ENCODE measurements around the gene NISCH.

The NISCH gene

GRCh38 chr3:52506266-52506966 lies 51.0 kb downstream of the NISCH start:
- Histone ChIP-seq H3K9ac (ENCODE audit: low read depth, low read length, poor library complexity, severe bottlenecking) (no peak overlapping the region), H3K4me3 (ENCODE audit: low read length, poor library complexity, severe bottlenecking) (no peak overlapping the region), H3K9me3 (ENCODE audit: insufficient read depth, low read depth, low read length) (no peaks in the 10 kb centered on the region), H4K20me1 (ENCODE audit: insufficient read depth, low read length, poor library complexity, severe bottlenecking) (no peaks in the 10 kb centered on the region), H3K9me2 (replicated peaks; ENCODE audit: low read depth, low read length) (no peaks in the 10 kb centered on the region), H2AFZ (ENCODE audit: low read length) (no peak overlapping the region), H3F3A (ENCODE audit: low read depth) (no peaks in the 10 kb centered on the region), H3K27me3 (ENCODE audit: insufficient read depth, low read length, poor library complexity, severe bottlenecking) (no peaks in the 10 kb centered on the region), H3K4me2 (ENCODE audit: low read depth, low read length, poor library complexity, severe bottlenecking) (no peak overlapping the region), H3K36me3 (ENCODE audit: insufficient read depth, low read length) (no peaks in the 10 kb centered on the region), H3K79me2 (ENCODE audit: insufficient read depth, low read length) (no peaks in the 10 kb centered on the region), H3K4me1 (ENCODE audit: insufficient read depth, low read length, poor library complexity, severe bottlenecking) (no peaks in the 10 kb centered on the region)
- no peak for TF ChIP-seq EZH2phosphoT487 (IDR thresholded peaks at IDR 0.05; ENCODE audit: borderline replicate concordance)
- TF ChIP-seq, protein P1, sequence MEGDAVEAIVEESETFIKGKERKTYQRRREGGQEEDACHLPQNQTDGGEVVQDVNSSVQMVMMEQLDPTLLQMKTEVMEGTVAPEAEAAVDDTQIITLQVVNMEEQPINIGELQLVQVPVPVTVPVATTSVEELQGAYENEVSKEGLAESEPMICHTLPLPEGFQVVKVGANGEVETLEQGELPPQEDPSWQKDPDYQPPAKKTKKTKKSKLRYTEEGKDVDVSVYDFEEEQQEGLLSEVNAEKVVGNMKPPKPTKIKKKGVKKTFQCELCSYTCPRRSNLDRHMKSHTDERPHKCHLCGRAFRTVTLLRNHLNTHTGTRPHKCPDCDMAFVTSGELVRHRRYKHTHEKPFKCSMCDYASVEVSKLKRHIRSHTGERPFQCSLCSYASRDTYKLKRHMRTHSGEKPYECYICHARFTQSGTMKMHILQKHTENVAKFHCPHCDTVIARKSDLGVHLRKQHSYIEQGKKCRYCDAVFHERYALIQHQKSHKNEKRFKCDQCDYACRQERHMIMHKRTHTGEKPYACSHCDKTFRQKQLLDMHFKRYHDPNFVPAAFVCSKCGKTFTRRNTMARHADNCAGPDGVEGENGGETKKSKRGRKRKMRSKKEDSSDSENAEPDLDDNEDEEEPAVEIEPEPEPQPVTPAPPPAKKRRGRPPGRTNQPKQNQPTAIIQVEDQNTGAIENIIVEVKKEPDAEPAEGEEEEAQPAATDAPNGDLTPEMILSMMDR (conservative IDR thresholded peaks at IDR 0.05; ENCODE audit: low read length) = no peak

DNA sequence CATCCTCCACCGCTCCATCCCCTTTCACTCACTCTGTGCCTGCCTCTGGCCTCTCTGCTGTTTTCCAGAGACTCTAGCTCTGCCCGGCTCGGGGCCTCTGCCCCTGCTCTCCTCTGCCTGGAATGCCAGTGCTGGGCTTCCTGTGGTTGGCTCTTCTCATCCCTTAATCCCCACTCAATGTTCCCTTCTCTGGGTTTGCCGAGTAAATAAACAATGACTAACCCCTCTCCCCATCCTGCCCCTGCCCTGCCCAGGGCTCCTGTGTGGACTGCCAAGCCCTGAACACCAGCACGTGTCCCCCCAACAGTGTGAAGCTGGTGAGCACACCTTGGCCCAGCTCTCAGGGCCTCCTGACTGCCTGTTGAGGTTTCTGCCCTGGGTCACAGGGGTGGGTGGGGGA lies 52.0 kb downstream of the NISCH start:
- Histone ChIP-seq H3K9me2 (replicated peaks; ENCODE audit: low read depth, low read length) (no peaks in the 10 kb centered on the region), H2AFZ (ENCODE audit: low read length) (no peak overlapping the region), H3K4me1 (ENCODE audit: insufficient read depth, low read length, poor library complexity, severe bottlenecking) (no peaks in the 10 kb centered on the region), H3K79me2 (ENCODE audit: insufficient read depth, low read length) (no peaks in the 10 kb centered on the region), H3F3A (ENCODE audit: low read depth) (no peaks in the 10 kb centered on the region), H3K27me3 (ENCODE audit: insufficient read depth, low read length, poor library complexity, severe bottlenecking) (no peaks in the 10 kb centered on the region), H3K4me3 (ENCODE audit: low read length, poor library complexity, severe bottlenecking) (no peak overlapping the region), H3K9ac (ENCODE audit: low read depth, low read length, poor library complexity, severe bottlenecking) (no peak overlapping the region), H3K36me3 (ENCODE audit: insufficient read depth, low read length) (no peaks in the 10 kb centered on the region), H3K9me3 (ENCODE audit: insufficient read depth, low read depth, low read length) (no peaks in the 10 kb centered on the region), H4K20me1 (ENCODE audit: insufficient read depth, low read length, poor library complexity, severe bottlenecking) (no peaks in the 10 kb centered on the region), H3K4me2 (ENCODE audit: low read depth, low read length, poor library complexity, severe bottlenecking) (no peak overlapping the region)
- no peak for TF ChIP-seq EZH2phosphoT487 (IDR thresholded peaks at IDR 0.05; ENCODE audit: borderline replicate concordance)
- TF ChIP-seq, protein P1 (conservative IDR thresholded peaks at IDR 0.05; ENCODE audit: low read length) = no peak

DNA sequence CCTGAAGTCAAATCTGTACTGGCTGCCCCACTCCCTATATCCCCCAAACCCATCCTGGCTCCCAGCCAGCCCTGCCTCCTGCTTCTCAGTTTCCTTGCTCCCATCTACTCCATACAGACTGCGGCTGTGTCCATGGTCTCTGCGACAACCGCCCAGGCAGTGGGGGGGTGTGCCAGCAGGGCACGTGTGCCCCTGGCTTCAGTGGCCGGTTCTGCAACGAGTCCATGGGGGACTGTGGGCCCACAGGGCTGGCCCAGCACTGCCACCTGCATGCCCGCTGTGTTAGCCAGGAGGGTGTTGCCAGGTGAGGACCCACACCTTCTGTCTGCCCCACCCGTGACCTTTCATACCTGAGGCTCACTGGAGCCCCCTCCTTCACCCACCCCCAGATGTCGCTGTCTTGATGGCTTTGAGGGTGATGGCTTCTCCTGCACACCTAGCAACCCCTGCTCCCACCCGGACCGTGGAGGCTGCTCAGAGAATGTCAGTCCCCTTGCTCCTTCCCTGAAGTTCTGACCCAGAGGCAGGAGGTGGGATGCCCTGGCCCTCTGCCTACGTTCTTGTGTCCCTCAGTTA lies 54.4 kb downstream of the NISCH start:
- Histone ChIP-seq H3K4me3 (ENCODE audit: low read length, poor library complexity, severe bottlenecking) (no peak overlapping the region), H3K9ac (ENCODE audit: low read depth, low read length, poor library complexity, severe bottlenecking) (no peak overlapping the region), H3K27me3 (ENCODE audit: insufficient read depth, low read length, poor library complexity, severe bottlenecking) (no peaks in the 10 kb centered on the region), H3K9me2 (replicated peaks; ENCODE audit: low read depth, low read length) (no peaks in the 10 kb centered on the region), H3K4me1 (ENCODE audit: insufficient read depth, low read length, poor library complexity, severe bottlenecking) (no peaks in the 10 kb centered on the region), H2AFZ (ENCODE audit: low read length) (no peak overlapping the region), H4K20me1 (ENCODE audit: insufficient read depth, low read length, poor library complexity, severe bottlenecking) (no peaks in the 10 kb centered on the region), H3K36me3 (ENCODE audit: insufficient read depth, low read length) (no peaks in the 10 kb centered on the region), H3K79me2 (ENCODE audit: insufficient read depth, low read length) (no peaks in the 10 kb centered on the region), H3K4me2 (ENCODE audit: low read depth, low read length, poor library complexity, severe bottlenecking) (no peak overlapping the region), H3F3A (ENCODE audit: low read depth) (no peaks in the 10 kb centered on the region), H3K9me3 (ENCODE audit: insufficient read depth, low read depth, low read length) (no peaks in the 10 kb centered on the region)
- TF ChIP-seq EZH2phosphoT487 (IDR thresholded peaks at IDR 0.05; ENCODE audit: borderline replicate concordance) = no peak
- TF ChIP-seq, protein P1 (conservative IDR thresholded peaks at IDR 0.05; ENCODE audit: low read length) = no peak
